ENCODE data around the gene PCDH1.

DNA sequence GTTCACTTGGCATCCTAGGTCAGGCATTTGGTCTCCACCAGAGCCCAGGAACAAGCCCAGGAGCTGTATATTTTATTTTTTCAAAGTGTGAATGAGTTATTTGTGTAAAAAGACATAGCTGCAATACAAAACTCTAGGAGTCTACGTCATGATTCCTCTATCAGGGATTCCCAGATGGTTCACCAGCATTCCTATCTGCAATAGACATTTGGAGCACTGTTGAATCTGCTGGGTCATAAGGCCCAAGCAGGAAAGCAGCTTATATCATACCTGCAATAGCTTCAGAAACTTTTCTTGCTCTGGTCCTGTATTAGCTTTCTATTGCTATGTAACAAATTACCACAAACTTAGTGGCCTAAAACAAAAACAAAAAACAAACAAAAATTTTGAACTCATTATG, 28.8 kb upstream of the PCDH1 start:
- TF ChIP-seq CTCF (IDR thresholded peaks at IDR 0.05; ENCODE audit: low read depth, low read length) = no peak
- no peak for TF ChIP-seq EZH2phosphoT487 (IDR thresholded peaks at IDR 0.05; ENCODE audit: low read depth)

Data from OCI-LY3 (cell line).